Measurements from ENCODE around the gene POLD4. TPM values are rescaled to one million over a fixed set of nuclear protein-coding genes. Genes with fewer than 3 reads are reported as not detected.
"Not testable (repeated sequence)": the region's sequence is repeated elsewhere in the genome, so short reads cannot be mapped to it uniquely, and the experiment has no call there.

Gene POLD4
- total RNA-seq, 1 experiment from 2014 or later: 138 TPM

DNA sequence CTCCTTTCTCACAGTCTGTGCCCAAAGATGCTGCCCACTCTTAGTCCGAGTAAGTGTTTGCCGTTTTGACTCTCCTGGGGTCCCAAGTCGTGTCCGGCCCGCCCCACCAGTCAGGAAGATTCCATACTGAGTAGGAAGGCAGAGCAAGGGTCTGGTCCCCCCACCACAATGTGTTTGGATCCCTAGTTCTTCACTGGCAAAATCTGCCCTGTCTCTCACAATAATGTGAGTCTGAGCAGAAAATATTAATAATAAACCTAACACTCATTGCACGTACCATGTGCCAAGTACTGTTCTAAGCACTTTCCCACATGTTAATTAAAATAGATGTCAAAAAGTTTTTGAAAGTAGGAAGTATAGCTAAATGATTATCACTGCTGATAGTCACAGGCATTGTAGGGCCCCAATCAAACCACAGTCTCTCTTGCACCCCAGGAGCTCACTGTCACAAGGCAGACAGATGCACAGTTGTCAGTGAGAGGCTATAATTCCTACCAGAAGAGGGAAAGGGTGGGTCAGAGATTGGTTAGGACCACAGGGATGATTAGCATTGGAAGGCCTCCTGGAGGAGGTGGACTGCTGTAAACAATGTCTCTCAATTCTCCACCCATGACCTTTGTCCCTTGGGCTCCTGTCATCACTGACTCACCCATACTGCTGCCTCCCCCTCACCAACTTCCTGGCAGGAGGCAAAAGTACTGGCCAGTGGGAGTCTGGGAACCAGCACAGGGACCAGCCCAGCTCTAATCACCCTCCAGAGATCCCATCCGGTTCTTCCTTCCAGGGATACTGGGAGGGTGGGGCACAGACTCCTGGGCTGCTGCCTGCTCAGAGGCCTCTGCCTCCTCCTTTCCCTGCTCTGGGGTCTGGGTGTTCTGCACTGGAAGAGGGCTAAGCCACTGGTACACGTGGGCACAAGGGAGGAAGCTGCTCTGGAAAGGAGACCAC is 1.0 kb upstream of the POLD4 start:
- DNase-seq (ENCODE audit: low spot score): peak; percentile 98

DNA sequence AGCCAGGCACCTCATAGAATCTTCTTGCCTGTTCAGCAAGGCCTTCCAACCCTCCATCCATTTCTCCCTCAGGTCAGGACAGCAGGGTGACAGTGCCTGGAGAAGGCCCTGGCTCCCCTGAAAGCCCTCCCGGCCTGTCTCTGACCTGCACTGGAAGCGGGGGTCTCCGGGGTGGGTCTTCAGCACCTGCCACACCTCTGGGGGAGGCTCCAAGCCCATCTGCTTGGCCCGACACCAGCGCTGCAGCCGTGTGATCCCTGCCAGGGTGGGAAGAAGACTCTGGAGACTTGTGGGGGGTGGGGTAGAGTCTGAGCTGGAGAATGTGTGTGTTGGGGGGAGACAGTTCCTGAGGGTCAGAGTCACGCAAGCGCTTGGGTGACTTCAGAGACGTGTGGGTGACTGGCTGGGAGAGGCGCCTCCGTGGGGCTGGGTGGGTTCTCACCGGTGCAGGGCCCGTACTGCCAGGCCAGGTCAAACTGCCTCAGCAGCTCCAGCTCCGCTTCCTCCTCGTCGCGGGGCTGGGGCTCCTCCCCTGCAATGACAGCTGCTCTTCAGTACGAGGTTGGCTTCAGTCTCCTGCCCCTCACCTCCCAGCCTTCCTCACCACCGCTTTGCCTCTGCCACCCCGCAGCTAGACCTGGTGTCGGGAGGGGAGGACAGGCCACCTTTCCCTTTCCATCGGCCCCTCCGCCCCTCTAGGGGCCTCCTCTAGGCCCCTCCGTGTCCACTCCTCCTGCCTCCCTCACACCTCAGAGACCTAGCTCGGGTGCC is 615 bp downstream of the POLD4 start:
- peak; percentile 85 for DNase-seq (ENCODE audit: low spot score)

- peak; percentile 94 for DNase-seq (ENCODE audit: low spot score)
These were observed 1.9 kb downstream of the POLD4 start for GRCh38 chr11:67351275-67352005.

- no peak for DNase-seq (ENCODE audit: low spot score)
These were observed 3.3 kb downstream of the POLD4 start for GRCh38 chr11:67349928-67350465.

GRCh38 chr11:67349457-67349856 is 3.9 kb downstream of the POLD4 start:
- DNase-seq (ENCODE audit: low spot score): no peak

DNA sequence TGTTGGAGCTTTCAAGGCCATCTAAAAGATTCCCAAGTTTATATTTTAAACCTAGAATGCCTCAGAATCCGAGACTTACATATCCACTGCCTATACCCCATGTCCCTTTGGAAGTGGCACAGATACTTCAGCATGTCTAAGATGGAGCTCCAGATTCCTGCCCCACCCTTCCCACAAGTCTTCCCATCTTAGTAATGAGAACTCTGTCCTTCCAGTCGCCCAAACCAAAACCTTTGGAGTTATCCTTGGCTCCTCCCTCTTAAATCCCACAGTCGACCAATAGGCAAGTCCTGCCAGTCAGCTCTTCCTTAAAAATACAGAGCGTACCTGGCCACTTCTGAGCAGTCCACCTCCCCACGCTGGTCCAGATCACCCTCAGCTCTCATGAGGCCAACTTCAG is 4.3 kb downstream of the POLD4 start:
- DNase-seq (ENCODE audit: low spot score): no peak

DNA sequence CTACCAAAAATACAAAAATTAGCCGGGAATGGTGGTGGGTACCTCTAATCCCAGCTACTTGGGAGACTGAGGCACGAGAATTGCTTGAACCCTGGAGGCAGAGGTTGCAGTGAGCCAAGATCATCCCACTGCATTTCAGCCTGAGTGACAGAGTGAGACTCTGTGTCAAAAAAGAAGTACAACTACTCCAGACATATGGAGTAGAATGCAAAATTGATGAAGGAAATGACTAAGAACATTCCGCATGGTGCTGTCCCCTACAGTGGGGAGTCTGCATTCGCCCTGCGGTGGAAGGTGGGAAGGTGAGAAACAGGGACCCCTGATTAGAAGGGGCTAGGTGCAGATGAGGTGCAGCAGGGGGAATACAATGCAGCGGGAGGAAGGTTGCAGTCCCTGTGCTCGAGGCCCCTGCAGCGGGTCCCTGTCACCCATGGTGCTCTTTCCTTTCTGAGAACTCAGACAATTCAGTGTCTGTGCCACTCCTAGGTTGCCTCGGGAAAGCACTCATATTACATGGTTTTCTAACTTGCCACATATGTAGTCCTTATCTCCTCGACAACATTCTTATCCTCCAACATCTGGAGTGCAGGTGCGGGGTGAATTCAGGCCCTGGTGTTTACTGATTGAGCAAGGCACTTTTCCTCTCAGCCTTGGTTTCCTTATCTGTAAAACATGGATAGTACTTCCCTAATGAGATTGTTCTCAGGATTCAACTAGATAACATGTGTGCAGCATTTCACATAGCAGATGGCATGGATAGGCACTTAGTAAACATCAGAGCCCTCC is 5.2 kb downstream of the POLD4 start:
- no peak for DNase-seq (ENCODE audit: low spot score)

DNA sequence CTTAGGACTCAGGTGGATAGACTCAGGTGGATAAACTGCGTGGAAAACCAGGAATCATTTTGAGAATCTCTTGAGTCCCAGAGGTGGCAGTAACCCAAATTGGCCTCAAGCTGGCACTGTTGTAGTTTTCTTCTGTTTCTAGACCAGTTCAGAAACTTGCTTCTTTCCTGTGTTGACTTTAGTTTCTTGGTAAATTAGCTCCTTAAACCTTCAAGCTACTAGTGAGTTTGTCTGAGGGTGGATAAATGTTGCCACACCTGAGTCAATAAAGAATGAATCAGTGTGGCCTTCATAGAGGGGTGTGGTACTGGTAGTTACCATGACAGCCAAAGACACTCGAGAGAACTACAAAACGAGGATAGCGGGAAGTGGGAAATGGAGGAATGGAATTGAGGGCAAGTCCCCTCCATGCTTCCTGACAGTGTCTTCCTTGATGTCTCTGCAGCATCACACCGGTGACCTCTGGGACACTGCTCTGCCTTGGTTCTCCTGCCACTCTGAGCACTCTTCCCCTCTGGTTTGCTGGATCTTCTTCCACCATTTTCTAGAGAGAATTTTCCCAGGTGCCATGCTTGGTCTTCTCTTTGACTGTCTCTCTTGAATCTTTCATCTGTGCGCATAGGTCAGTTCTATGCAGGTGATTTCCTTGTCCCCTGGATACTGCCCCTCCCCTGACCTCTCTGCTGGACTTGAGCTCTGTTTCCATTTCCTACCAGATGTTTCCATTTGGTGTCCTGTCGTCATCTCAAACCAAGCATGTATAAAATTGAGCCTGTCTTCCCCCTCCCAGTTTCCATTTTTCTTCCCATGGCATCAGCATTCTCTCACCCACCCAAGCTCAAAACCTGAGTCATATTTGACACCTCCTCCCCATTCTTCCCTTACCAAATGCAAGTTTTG is 7.2 kb downstream of the POLD4 start:
- peak; percentile 96 for DNase-seq (ENCODE audit: low spot score)

GRCh38 chr11:67345247-67345919 is 8.0 kb downstream of the POLD4 start:
- peak; percentile 61 for DNase-seq (ENCODE audit: low spot score)

GRCh38 chr11:67344264-67344663 is 9.1 kb downstream of the POLD4 start:
- no peak for DNase-seq (ENCODE audit: low spot score)

- DNase-seq (ENCODE audit: low spot score): no peak
These were observed 16.1 kb downstream of the POLD4 start for GRCh38 chr11:67337257-67337656.

DNA sequence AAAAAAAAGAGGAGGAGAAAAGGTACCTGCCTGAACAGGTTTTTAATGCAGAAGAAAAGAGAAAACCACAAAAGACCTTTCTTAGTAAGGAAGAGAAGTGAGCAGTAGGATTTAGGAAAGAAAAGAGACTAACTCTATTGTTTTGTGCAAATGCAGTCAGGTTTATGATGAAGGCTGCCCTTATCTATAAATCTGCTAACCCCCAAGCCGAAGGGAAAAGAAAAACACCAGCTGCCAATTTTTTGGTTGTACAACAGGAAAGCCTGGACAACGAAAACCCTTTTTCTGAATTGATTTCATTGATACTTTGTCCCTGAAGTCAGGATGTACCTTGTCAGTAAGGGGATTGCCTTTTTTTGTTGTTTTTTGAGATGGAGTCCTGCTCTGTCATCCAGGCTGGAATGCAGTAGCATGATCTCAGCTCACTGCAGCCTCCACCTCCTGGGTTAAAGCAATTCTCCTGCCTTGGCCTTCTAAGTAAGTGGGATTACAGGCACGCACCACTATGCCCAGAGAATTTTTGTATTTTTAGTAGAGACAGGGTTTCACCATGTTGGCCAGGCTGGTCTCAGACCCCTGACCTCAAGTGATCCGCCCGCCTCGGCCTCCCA is 21.2 kb downstream of the POLD4 start:
- no peak for DNase-seq (ENCODE audit: low spot score)

- no peak for DNase-seq (ENCODE audit: low spot score)
These were observed 29.8 kb downstream of the POLD4 start for GRCh38 chr11:67323526-67323925.

DNA sequence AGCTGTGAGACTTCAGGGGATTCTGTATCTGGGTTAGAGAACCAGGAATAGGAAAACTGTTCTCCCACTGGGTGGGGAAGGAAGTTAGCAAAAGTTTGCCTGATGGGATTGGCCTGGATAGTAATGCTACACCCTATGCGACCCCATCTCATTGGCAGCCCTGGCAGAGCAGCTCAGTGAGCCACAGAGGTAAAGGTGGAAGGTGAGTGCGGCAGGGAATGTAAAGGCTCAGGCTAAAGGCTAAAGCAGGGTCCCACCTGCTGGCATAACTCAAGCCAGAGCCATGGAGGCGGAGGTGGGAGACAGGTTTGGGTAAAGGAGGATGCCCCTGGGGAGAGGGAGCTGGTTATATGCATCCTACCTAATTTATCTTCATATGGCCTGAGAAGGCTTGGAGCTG is 31.3 kb downstream of the POLD4 start:
- no peak for DNase-seq (ENCODE audit: low spot score)

GRCh38 chr11:67321313-67321871 is 32.0 kb downstream of the POLD4 start:
- no peak for DNase-seq (ENCODE audit: low spot score)

DNA sequence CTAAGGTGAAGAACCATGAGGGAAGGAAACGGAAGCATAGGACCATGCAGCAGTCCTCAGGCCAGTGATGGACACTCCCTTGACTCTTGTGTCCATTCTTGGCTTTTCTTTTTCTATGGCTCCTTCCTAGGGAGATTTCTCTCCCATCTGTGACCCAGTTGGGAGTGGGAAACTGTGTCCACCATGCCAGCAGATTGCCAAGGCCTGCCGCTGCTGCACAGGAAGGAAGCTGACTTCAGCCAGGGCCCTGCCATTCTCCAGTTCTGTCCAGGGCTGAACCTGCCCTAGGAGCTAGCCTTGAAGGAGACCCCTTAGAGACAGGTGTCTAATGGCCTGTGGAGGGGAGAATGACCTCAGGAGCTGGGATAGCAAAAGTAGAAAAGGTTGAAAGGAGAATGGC is 32.7 kb downstream of the POLD4 start:
- no peak for DNase-seq (ENCODE audit: low spot score)

- DNase-seq (ENCODE audit: low spot score): no peak
These were observed 33.3 kb downstream of the POLD4 start for GRCh38 chr11:67320011-67320410.

DNA sequence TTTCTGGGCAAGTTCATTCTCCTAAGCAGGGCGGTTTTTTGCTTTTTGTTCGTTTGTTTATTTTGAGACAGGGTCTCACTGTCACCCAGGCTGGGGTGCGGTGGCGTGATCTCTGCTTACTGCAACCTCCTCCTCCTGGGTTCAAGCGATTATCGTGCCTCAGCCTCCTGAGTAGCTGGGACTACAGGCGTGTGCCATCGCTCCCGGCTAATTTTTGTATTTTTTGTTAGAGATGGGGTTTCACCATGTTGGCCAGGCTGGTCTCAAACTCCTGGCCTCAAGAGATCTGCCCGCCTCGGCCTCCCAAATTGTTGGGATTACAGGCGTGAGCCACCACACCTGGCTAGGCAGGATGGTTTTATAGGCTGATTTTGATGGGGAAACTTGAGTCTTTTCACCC is 34.5 kb downstream of the POLD4 start:
- not testable (repeated sequence) for DNase-seq (ENCODE audit: low spot score)
